Measurements from ENCODE around the gene NRIP1.

Gene NRIP1

DNA sequence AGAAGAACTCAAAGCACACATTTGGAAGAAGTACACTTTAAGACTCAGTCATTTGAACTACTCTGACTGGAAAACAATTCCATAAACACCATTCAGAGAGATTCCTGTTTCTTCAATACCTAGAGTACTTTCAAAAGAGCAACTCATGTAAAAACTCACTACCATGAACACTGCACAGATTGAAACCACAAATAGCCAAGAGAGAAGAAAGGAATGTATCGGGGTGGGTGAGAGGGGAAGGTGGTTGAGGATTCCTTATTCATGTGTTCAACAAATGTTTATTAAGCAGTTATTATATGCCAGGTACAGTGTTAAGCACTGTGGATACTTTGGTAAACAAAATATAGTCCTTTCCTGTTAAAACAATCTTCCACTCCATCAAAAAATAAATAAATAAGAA lies 64.7 kb downstream of the NRIP1 start:
- TF ChIP-seq EZH2phosphoT487 (IDR thresholded peaks at IDR 0.05; ENCODE audit: low read depth), result no peak
- TF ChIP-seq, protein P1, sequence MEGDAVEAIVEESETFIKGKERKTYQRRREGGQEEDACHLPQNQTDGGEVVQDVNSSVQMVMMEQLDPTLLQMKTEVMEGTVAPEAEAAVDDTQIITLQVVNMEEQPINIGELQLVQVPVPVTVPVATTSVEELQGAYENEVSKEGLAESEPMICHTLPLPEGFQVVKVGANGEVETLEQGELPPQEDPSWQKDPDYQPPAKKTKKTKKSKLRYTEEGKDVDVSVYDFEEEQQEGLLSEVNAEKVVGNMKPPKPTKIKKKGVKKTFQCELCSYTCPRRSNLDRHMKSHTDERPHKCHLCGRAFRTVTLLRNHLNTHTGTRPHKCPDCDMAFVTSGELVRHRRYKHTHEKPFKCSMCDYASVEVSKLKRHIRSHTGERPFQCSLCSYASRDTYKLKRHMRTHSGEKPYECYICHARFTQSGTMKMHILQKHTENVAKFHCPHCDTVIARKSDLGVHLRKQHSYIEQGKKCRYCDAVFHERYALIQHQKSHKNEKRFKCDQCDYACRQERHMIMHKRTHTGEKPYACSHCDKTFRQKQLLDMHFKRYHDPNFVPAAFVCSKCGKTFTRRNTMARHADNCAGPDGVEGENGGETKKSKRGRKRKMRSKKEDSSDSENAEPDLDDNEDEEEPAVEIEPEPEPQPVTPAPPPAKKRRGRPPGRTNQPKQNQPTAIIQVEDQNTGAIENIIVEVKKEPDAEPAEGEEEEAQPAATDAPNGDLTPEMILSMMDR (IDR thresholded peaks at IDR 0.05; ENCODE audit: low read depth, low read length), result no peak
- Histone ChIP-seq H3K4me2 (ENCODE audit: low read length) (peak overlapping the region; percentile 33), H3K9me3 (ENCODE audit: insufficient read depth, low read length) (no peaks in the 10 kb centered on the region), H3K79me2 (ENCODE audit: low read length) (peaks cover 3% of the 10 kb centered on the region), H3K27me3 (ENCODE audit: low read depth, low read length) (no peaks in the 10 kb centered on the region), H4K20me1 (ENCODE audit: insufficient read depth, low read length) (no peaks in the 10 kb centered on the region), H3K4me1 (ENCODE audit: low read length) (peaks cover 28% of the 10 kb centered on the region), H3K36me3 (replicated peaks; ENCODE audit: low read depth, low read length) (no peaks in the 10 kb centered on the region), H2AFZ (ENCODE audit: low read depth, low read length) (no peak overlapping the region), H3K27ac (ENCODE audit: low read length) (no peak overlapping the region), H3K4me3 (ENCODE audit: low read length) (no peak overlapping the region), H3K9ac (ENCODE audit: low read length) (no peak overlapping the region)

DNA sequence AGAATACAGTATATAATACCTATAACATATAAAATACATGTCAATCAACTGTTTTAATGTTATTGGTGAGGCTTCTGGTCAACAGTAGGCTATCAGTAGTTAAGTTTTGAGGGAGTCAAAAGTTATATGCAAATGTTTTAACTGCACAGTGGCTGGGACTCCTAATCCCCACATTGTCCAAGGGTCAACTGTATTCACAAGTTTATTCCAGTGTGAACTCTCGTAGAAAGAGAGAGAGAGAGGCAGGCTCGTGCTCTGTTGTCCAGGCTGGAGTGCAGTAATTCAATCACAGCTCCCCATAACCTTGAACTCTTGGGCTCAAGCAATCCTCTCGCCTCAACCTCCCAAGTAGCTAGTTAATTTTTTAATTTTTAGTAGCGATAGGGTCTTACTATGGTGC lies 66.0 kb downstream of the NRIP1 start:
- H3K4me2 ChIP-seq (ENCODE audit: low read length), result no peak overlapping the region
- no peaks in the 10 kb centered on the region for H3K9me3 ChIP-seq (ENCODE audit: insufficient read depth, low read length)
- no peak overlapping the region for H3K9ac ChIP-seq (ENCODE audit: low read length)
- H3K79me2 ChIP-seq (ENCODE audit: low read length), result peaks cover 3% of the 10 kb centered on the region
- H2AFZ ChIP-seq (ENCODE audit: low read depth, low read length), result no peak overlapping the region
- no peaks in the 10 kb centered on the region for H3K27me3 ChIP-seq (ENCODE audit: low read depth, low read length)
- H3K36me3 ChIP-seq (replicated peaks; ENCODE audit: low read depth, low read length), result no peaks in the 10 kb centered on the region
- H3K27ac ChIP-seq (ENCODE audit: low read length), result no peak overlapping the region
- TF ChIP-seq EZH2phosphoT487 (IDR thresholded peaks at IDR 0.05; ENCODE audit: low read depth), result no peak
- TF ChIP-seq, protein P1 (IDR thresholded peaks at IDR 0.05; ENCODE audit: low read depth, low read length), result no peak
- H3K4me3 ChIP-seq (ENCODE audit: low read length), result no peak overlapping the region
- peaks cover 28% of the 10 kb centered on the region for H3K4me1 ChIP-seq (ENCODE audit: low read length)
- no peaks in the 10 kb centered on the region for H4K20me1 ChIP-seq (ENCODE audit: insufficient read depth, low read length)

DNA sequence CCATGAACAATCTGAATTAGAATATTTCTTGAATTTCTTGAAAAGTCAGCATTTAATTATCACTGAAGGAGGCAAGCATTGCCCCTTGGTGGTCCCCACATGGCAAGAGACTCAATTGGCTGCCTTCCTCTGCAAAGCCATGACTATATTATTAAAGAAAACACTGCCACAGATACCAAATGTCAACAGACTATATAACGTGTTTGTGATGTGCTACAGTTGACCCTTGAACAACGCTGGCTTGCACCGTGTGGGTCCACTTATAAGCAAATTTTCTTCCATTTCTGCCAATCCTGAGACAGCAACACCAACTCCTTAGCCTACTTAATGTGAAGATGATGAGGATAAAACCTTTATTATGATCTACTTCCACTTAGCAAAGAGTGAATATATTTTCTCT lies 66.5 kb downstream of the NRIP1 start:
- Histone ChIP-seq H3K9me3 (ENCODE audit: insufficient read depth, low read length) (no peaks in the 10 kb centered on the region), H3K27ac (ENCODE audit: low read length) (no peak overlapping the region), H3K9ac (ENCODE audit: low read length) (no peak overlapping the region), H3K27me3 (ENCODE audit: low read depth, low read length) (no peaks in the 10 kb centered on the region), H3K36me3 (replicated peaks; ENCODE audit: low read depth, low read length) (no peaks in the 10 kb centered on the region), H3K4me2 (ENCODE audit: low read length) (no peak overlapping the region), H4K20me1 (ENCODE audit: insufficient read depth, low read length) (no peaks in the 10 kb centered on the region), H2AFZ (ENCODE audit: low read depth, low read length) (no peak overlapping the region), H3K4me3 (ENCODE audit: low read length) (no peak overlapping the region), H3K4me1 (ENCODE audit: low read length) (peaks cover 28% of the 10 kb centered on the region), H3K79me2 (ENCODE audit: low read length) (peaks cover 3% of the 10 kb centered on the region)
- TF ChIP-seq EZH2phosphoT487 (IDR thresholded peaks at IDR 0.05; ENCODE audit: low read depth), result no peak
- TF ChIP-seq, protein P1 (IDR thresholded peaks at IDR 0.05; ENCODE audit: low read depth, low read length), result no peak

DNA sequence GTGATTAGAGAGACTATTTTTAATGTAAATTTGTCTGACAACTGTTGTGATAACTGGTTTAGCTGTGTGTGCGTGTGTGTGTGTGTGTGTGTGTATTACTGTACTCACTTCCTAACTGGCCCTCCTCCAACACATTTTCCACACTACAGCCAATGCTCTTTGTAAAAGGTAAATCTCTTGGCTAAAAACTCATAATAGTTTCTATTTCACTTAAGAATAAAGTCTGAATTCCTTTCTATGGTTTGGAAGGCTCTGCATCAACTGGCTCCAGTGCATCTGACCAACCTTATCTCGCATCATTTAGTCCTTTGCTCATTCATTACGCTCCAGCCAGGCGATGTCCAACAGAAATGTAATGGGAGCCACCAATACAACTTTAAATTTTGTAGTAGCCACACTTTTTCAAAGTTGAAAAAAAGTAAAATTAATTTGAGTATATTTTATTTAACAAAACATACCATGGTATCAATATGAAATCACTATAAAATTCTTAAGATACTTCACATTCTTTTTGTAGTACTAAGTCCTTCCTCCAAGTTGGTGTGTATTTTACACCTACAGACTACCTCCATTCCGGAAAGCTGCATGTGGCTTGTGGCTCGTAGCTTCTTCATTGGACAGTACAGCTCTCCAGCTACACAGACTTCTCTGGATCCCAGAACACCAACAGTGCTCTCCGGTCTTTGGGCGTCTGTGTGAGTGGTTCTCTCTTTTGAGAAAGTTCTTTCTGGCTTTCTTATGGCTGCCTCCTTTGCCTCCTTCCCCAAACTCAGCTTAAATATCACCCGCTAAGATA lies 68.9 kb downstream of the NRIP1 start:
- H2AFZ ChIP-seq (ENCODE audit: low read depth, low read length), result no peak overlapping the region
- no peak overlapping the region for H3K27ac ChIP-seq (ENCODE audit: low read length)
- H3K9ac ChIP-seq (ENCODE audit: low read length), result no peak overlapping the region
- no peak overlapping the region for H3K4me3 ChIP-seq (ENCODE audit: low read length)
- no peaks in the 10 kb centered on the region for H3K27me3 ChIP-seq (ENCODE audit: low read depth, low read length)
- H3K4me1 ChIP-seq (ENCODE audit: low read length), result peaks cover 14% of the 10 kb centered on the region
- TF ChIP-seq, protein P1 (IDR thresholded peaks at IDR 0.05; ENCODE audit: low read depth, low read length), result no peak
- no peak for TF ChIP-seq EZH2phosphoT487 (IDR thresholded peaks at IDR 0.05; ENCODE audit: low read depth)
- peaks cover under 1% of the 10 kb centered on the region for H3K36me3 ChIP-seq (replicated peaks; ENCODE audit: low read depth, low read length)
- H4K20me1 ChIP-seq (ENCODE audit: insufficient read depth, low read length), result no peaks in the 10 kb centered on the region
- H3K79me2 ChIP-seq (ENCODE audit: low read length), result peaks cover 3% of the 10 kb centered on the region
- H3K9me3 ChIP-seq (ENCODE audit: insufficient read depth, low read length), result no peaks in the 10 kb centered on the region
- H3K4me2 ChIP-seq (ENCODE audit: low read length), result no peak overlapping the region
